Panc1 (cell line): ENCODE data around the gene SMIM7.

Experiments used
- POLR2AphosphoS5 ChIP-seq: IDR thresholded peaks from 2 replicates; pipeline ENCODE4 v1.6.1; 2012; ENCODE audit warnings: mild to moderate bottlenecking, low read depth, low read length, moderate library complexity
- SIN3A ChIP-seq: IDR thresholded peaks from 2 replicates; pipeline ENCODE4 v1.6.1; 2012; ENCODE audit warnings: low read depth, mild to moderate bottlenecking, low read length, moderate library complexity, borderline replicate concordance; ENCODE audit not compliant: insufficient read depth
- TCF7L2 ChIP-seq: IDR thresholded peaks from 2 replicates; pipeline ENCODE4 v1.6.1; 2011; ENCODE audit warnings: mild to moderate bottlenecking, low read depth, low read length, inconsistent platforms
- TF ChIP-seq, protein P1 (sequence below): fragments of 450-650 bp; IDR thresholded peaks from 2 replicates; pipeline ENCODE4 v1.5.1; 2017; ENCODE audit warnings: mild to moderate bottlenecking

- TF ChIP-seq SIN3A (no peak), POLR2AphosphoS5 (no peak), TCF7L2 (no peak)
- TF ChIP-seq, protein P1, sequence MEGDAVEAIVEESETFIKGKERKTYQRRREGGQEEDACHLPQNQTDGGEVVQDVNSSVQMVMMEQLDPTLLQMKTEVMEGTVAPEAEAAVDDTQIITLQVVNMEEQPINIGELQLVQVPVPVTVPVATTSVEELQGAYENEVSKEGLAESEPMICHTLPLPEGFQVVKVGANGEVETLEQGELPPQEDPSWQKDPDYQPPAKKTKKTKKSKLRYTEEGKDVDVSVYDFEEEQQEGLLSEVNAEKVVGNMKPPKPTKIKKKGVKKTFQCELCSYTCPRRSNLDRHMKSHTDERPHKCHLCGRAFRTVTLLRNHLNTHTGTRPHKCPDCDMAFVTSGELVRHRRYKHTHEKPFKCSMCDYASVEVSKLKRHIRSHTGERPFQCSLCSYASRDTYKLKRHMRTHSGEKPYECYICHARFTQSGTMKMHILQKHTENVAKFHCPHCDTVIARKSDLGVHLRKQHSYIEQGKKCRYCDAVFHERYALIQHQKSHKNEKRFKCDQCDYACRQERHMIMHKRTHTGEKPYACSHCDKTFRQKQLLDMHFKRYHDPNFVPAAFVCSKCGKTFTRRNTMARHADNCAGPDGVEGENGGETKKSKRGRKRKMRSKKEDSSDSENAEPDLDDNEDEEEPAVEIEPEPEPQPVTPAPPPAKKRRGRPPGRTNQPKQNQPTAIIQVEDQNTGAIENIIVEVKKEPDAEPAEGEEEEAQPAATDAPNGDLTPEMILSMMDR: no peak
Observed at GRCh38 chr19:16620018-16620417, 39.9 kb downstream of the SMIM7 start.
